Fibroblast of the aortic adventitia (primary cell): ENCODE measurements around the gene PDE7B. TPM values are rescaled to one million over a fixed set of nuclear protein-coding genes. Genes with fewer than 3 reads are reported as not detected.

Experiments used
- DNase-seq: peaks from one replicate; pipeline ENCODE4 v3.0.0-alpha.2; 2010; ENCODE audit warnings: low read depth
- H3K4me3 ChIP-seq: 2 replicates; pipeline ENCODE4 v1.5.1; 2011; ENCODE audit warnings: low read depth, mild to moderate bottlenecking, control low read depth, low read length, moderate library complexity
- total RNA-seq: library from RNA; depleted of rRNA; stranded (reverse); fragments of >200 nt; gene quantifications from 2 replicates; pipeline ENCODE4 v1.2.3, GENCODE V29; 2012; ENCODE audit warnings: low replicate concordance
- TF ChIP-seq, protein P1 (sequence below): IDR thresholded peaks from 2 replicates; pipeline ENCODE4 v1.5.1; 2011; ENCODE audit warnings: mild to moderate bottlenecking, low read length, control low read depth, inconsistent platforms; ENCODE audit not compliant: insufficient read depth

PDE7B gene
- total RNA-seq, 1 donor = 23.9 TPM

GRCh38 chr6:135828021-135828420 lies 23.5 kb upstream of the PDE7B start:
- no peak overlapping the region for H3K4me3 ChIP-seq
- DNase-seq = no peak
- TF ChIP-seq, protein P1, sequence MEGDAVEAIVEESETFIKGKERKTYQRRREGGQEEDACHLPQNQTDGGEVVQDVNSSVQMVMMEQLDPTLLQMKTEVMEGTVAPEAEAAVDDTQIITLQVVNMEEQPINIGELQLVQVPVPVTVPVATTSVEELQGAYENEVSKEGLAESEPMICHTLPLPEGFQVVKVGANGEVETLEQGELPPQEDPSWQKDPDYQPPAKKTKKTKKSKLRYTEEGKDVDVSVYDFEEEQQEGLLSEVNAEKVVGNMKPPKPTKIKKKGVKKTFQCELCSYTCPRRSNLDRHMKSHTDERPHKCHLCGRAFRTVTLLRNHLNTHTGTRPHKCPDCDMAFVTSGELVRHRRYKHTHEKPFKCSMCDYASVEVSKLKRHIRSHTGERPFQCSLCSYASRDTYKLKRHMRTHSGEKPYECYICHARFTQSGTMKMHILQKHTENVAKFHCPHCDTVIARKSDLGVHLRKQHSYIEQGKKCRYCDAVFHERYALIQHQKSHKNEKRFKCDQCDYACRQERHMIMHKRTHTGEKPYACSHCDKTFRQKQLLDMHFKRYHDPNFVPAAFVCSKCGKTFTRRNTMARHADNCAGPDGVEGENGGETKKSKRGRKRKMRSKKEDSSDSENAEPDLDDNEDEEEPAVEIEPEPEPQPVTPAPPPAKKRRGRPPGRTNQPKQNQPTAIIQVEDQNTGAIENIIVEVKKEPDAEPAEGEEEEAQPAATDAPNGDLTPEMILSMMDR = no peak

DNA sequence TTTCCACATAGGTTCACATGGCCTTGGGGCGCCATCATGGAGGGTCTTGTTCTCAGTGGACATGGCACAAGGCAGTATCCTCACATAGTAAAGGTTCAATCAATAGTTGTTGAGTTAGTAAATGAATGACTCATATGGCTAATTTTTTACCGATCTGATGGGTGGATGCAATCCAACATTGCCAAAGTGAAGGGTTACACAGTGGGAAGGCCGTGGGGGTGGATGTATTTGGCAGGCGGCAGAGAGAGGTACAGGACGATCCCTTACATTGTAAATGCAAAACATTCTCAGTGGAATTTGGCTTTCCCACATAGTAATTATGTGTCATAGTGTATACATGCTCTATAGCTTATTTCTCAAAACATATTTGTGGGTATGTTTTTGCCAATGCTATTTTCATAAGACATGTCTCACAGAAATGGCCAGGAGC lies 21.0 kb upstream of the PDE7B start:
- DNase-seq = no peak
- H3K4me3 ChIP-seq = no peak overlapping the region
- TF ChIP-seq, protein P1 = no peak

GRCh38 chr6:135831016-135831415 lies 20.5 kb upstream of the PDE7B start:
- DNase-seq = no peak
- TF ChIP-seq, protein P1 = no peak
- no peak overlapping the region for H3K4me3 ChIP-seq

GRCh38 chr6:135832166-135832565 lies 19.3 kb upstream of the PDE7B start:
- TF ChIP-seq, protein P1 = no peak
- no peak overlapping the region for H3K4me3 ChIP-seq
- no peak for DNase-seq

- TF ChIP-seq, protein P1 = no peak
- H3K4me3 ChIP-seq = no peak overlapping the region
- no peak for DNase-seq
These were observed 17.7 kb upstream of the PDE7B start for GRCh38 chr6:135833771-135834170.

DNA sequence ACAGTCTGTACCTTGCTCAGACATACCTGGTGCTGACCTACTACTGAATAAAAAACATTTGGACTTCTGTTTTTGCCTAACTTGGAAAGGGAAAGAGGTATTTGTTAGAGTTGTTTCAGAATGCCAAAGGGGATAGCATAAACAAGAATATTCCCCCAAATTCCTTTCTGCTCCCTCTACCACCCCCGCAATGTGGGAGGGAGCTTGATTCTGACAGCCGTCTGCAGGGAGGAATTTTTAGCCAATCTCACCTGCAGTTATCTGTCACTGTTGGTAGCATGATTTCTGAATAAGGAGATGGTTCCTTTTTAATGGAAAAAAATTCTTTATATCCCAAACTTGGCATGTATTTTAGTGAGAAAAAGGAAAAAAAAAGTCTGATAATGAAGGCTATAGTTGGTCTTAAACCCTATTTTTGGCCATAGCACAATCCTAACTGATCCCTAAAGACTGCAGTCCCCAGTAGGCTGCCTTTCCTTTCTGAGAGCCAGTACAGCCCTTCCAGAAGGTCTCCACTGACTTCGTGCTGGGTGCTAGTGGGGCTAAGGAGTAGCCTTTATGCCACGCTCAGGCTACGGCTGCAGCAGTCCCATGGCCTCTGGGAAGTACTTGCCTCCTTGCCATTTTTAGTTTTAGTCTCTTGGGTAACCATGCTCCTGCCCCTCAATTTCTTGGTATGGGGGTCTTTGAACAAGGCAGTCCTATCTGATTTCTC lies 13.6 kb upstream of the PDE7B start:
- DNase-seq = no peak
- no peak overlapping the region for H3K4me3 ChIP-seq
- TF ChIP-seq, protein P1 = no peak

DNA sequence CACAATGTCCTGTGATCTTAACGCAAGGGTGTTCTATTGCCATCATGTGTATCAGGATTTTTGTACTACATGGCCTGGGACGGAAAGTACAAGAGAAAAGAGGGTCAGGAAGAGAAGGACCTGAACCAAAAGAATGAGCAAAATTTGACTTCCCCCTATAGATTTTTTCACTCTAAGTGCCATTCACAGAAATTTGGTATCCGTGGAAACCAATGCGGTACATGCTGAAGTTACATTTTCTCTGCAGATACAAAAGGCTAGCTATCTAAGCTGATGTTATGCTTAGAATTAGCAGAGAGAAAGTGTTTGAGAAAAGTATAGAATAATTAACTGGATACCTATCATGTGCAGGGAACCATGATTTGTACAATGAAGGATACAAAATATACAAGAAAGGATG lies 12.4 kb upstream of the PDE7B start:
- TF ChIP-seq, protein P1 = no peak
- no peak overlapping the region for H3K4me3 ChIP-seq
- no peak for DNase-seq
